Stimulated activated effector memory CD8-positive, alpha-beta T cell treated with anti-CD3 and anti-CD28 coated beads, Interleukin-12 subunit alpha, Interleukin-12 subunit beta, amount 100 ng/mL, for 72 hours (primary cell): Measurements from ENCODE around the gene SULT2B1.
A peak's percentile ranks its signal among the peaks of the same experiment; 100 is the strongest.

Source experiments
- ATAC-seq: fragments of 150-1000 bp; cut with Tn5 transposase; 2 replicates; pipeline ENCODE4 v1.10.0; 2021
- DNase-seq, 2 donors: peaks; one replicate each; pipeline ENCODE4 v3.0.0; 2021 to 2022; ENCODE audit warnings: low spot score in 2 of 2
- H3K27ac Mint-ChIP-seq: one replicate; pipeline ENCODE4 v1.8.0; 2022; ENCODE audit warnings: mild to moderate bottlenecking, mixed read lengths
- H3K36me3 Mint-ChIP-seq: one replicate; pipeline ENCODE4 v1.8.0; 2022; ENCODE audit warnings: mild to moderate bottlenecking, mixed read lengths
- H3K4me1 Mint-ChIP-seq: one replicate; pipeline ENCODE4 v1.8.0; 2022; ENCODE audit warnings: mixed read lengths
- H3K4me3 Mint-ChIP-seq: one replicate; pipeline ENCODE4 v1.8.0; 2022; ENCODE audit warnings: mild to moderate bottlenecking, mixed read lengths
- H3K9me3 Mint-ChIP-seq: one replicate; pipeline ENCODE4 v1.8.0; 2022; ENCODE audit warnings: mixed read lengths

The SULT2B1 gene

DNA sequence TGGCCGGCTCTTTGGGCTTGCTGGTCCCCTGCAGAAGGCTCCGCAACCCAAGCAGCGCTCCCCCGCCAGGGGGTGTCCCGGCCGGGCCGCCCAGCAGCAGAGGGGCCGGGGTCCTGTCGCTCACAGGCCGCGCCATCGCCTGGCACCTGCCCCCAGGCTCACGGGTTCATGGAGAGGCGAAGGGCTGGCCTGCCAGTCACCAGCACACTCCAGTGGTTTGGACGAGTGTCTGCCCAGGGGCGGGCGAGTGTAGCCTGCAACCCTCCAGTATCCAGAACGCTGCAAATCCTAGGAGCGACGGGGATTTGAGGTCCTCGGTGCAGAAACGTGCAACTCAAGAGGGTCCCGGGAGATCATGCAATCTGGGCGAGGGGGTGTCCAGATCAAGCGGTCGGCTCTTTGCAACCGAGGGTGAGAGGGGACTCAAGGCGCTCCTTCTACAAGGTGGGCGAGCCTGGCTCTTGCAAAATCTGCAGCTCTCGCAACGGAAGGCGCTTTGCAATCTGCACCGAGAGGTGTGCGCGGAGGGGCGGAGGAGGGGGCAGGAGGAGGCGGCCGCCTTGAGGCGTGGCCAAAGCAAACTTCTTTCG is 85.0 kb downstream of the SULT2B1 start, which contains the start of gene DBP:
Gene DBP (minus strand): TSS at position 521 of the 590 bp plus-strand sequence. CDS start 385 bp downstream, at position 136.
- Mint-ChIP-seq H3K4me1 (peaks cover 50% of the 10 kb centered on the region), H3K9me3 (peaks cover 3% of the 10 kb centered on the region), H3K27ac (peak within 1 kb of the TSS; percentile 99), H3K36me3 (peaks cover 44% of the 10 kb centered on the region), H3K4me3 (peak within 1 kb of the TSS; percentile 89)
- ATAC-seq (peak; percentile 1), DNase-seq (no peak)

- DNase-seq (peak; percentile 92 to 99), ATAC-seq (peak; percentile 85)
- H3K27ac Mint-ChIP-seq: peak overlapping the region; percentile 99
- H3K9me3 Mint-ChIP-seq: peaks cover 3% of the 10 kb centered on the region
- H3K4me3 Mint-ChIP-seq: peak overlapping the region; percentile 89
- H3K36me3 Mint-ChIP-seq: peaks cover 39% of the 10 kb centered on the region
- peaks cover 50% of the 10 kb centered on the region for H3K4me1 Mint-ChIP-seq
Measured at GRCh38 chr19:48637449-48637947, 85.5 kb downstream of the SULT2B1 start.

DNA sequence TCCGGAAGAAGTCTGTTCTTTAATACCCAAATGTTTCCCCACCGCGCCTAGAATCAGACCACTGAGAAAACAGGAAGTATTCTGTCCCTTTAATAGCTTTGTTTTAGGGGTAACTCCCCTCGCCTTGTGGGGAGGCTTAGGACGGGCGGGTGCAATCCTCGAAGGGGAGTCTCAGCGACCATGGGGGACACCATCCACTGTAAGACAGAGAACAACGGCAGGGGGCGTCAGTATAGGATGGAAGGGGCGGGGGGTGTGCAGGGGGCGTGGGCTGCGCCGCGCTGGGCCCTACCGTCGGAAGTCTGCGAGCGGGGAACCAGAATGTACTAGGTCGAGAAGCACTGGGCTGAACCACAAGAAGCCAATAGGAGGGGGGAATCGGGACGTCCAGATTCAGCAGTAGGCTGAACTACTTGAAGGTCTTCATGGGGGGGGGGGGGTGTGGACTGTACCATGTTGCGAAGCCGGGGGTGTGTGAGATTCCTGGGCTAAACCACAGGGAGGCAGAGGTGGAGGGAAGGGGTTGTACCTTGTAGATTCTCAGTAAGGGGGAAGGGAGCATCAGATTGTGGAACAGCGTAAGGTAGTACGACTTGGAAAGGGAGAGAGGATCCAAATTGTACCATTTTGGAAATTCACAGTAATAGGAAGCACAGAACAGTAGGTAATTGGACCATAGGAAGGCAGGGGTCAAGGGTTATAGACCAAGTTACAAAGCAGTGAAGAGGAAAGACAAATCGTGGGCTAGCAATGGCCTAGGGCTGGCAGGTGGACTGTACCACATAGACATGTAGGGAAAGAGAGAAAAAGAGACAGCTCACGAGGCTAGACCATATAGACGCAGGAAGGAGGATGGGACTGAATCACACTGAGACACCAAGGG is 86.2 kb downstream of the SULT2B1 start:
- Mint-ChIP-seq H3K36me3 (peaks cover 36% of the 10 kb centered on the region), H3K9me3 (peaks cover 3% of the 10 kb centered on the region), H3K4me3 (peak overlapping the region; percentile 89), H3K4me1 (peaks cover 50% of the 10 kb centered on the region), H3K27ac (peak overlapping the region; percentile 99)
- DNase-seq (peak in 1 of 2 donors; percentile 83), ATAC-seq (peak; percentile 55)

DNA sequence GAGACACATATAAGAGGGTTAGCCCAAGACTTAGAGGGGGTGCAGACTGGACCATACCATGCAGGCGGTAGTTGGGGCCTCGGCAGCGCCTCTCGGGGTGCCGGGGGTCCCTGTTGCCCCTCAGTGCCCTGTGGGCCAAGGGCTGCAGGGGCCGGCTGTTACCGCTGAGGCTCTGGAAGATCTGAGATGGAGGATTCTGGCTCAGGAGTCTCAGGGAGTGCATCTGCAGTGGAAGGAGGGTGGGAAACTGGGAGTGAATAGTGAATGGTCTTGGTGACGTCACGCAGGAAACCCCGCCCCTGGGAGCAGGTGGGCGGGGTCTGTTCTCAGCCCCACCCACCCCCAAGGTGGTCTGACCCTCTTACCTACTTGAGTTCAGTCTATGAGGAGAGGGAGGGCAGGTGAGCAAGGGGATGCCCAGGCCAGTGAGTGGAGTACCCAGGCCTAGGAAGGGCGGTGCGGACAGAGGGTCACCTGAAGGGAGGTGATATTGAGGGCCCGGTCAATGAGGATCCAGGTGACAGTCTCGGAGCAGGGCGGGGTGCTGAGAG is 86.9 kb downstream of the SULT2B1 start:
- DNase-seq (no peak), ATAC-seq (no peak)
- Mint-ChIP-seq H3K9me3 (peaks cover 3% of the 10 kb centered on the region), H3K4me3 (peak overlapping the region; percentile 89), H3K27ac (peak overlapping the region; percentile 99), H3K4me1 (peaks cover 50% of the 10 kb centered on the region), H3K36me3 (peaks cover 36% of the 10 kb centered on the region)

DNA sequence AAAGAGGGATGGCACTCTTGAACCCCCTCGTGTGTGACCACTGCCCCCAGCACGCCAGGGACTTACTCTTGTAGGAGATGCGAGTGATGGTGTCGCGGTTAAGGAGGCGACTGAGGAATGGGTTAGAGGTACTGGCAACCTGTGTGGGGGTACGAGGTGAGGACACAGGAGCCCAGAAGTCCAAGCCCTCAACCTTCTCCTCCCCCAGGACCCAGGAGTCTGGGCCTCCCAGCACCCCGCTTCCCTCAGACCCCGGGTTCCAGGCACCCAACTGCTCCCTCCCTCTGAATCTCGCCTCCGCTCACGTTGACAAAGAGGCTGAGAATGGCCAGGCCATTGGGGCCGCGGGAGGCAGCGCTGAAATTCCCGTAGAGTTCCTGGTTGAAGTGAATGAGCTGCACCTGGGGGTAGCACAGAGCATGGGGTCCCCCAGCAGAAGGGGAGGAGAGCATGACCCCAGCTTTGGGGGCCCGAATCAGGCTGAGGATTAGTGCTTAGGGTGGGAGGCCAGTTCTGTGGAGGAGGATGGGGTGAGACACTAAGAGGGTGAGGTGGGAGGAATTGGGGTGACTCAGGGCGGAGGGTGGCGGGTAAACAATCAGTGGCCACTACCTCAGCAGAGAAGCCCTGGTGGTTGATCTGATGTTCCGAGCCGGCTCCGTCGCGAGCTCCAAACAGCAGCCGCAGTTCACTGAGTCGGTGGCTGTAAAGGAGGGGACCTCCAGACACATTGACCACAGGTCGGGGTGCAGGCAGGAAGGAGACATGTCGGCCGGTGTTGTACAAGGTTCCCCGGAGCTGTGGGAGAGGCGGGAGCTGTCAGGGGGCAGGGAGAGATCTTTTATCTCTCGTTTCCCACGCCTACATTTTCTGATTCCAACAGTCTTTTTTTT is 87.8 kb downstream of the SULT2B1 start:
- ATAC-seq (no peak), DNase-seq (no peak)
- Mint-ChIP-seq H3K9me3 (peaks cover 3% of the 10 kb centered on the region), H3K4me1 (peaks cover 50% of the 10 kb centered on the region), H3K4me3 (peak overlapping the region; percentile 55), H3K36me3 (peaks cover 37% of the 10 kb centered on the region), H3K27ac (no peak overlapping the region)

DNA sequence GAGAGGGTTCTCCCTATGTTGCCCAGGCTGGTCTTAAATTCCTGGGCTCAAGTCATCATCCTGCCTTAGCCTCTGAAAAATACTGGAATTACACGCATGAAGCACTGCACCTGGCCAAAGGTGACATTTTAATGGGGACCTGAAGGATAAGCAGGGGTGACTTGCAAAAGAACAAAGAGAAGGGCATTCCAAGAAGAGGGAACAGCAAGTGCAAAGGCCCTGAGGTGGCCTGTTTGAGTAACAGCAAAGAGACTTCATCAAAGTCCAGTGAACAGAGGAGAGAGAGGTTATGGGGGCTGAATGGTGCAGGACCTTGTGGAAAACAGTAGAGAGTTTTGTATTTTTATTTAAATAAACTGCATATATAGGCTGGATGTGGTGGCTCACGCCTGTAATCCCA is 89.9 kb downstream of the SULT2B1 start:
- peaks cover 58% of the 10 kb centered on the region for H3K4me1 Mint-ChIP-seq
- peaks cover 3% of the 10 kb centered on the region for H3K9me3 Mint-ChIP-seq
- H3K36me3 Mint-ChIP-seq: peaks cover 29% of the 10 kb centered on the region
- no peak overlapping the region for H3K4me3 Mint-ChIP-seq
- ATAC-seq (no peak), DNase-seq (no peak)
- no peak overlapping the region for H3K27ac Mint-ChIP-seq

DNA sequence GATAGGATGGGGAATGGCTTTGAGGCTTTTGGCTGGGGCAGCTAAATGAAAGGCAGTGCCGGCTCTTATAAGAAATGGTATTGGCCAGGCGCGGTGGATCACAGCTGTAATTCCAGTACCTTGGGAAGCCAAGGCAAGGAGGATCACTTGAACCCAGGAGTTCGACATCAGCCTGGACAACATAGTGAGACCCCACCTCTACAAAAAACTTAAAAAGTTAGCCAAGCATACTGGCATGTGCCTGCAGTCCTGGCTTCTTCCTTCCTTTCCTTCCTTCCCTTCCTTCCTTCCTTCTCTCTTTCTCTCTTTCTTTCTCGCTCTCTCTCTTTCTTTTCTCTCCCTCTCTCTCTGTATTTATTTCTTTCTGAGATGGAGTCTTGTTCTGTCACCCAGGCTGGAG is 90.9 kb downstream of the SULT2B1 start:
- Mint-ChIP-seq H3K9me3 (peaks cover 3% of the 10 kb centered on the region), H3K4me1 (peaks cover 60% of the 10 kb centered on the region), H3K4me3 (no peak overlapping the region), H3K27ac (no peak overlapping the region), H3K36me3 (peaks cover 23% of the 10 kb centered on the region)
- no peak for ATAC-seq
- no peak for DNase-seq

- H3K4me3 Mint-ChIP-seq: peak overlapping the region; percentile 98
- no peaks in the 10 kb centered on the region for H3K9me3 Mint-ChIP-seq
- DNase-seq: no peak
- ATAC-seq: no peak
- H3K36me3 Mint-ChIP-seq: peaks cover 18% of the 10 kb centered on the region
- peak overlapping the region; percentile 96 for H3K27ac Mint-ChIP-seq
- peaks cover 52% of the 10 kb centered on the region for H3K4me1 Mint-ChIP-seq
Measured at GRCh38 chr19:48644355-48644754, 92.4 kb downstream of the SULT2B1 start.

GRCh38 chr19:48644839-48645619 is 93.1 kb downstream of the SULT2B1 start:
- Mint-ChIP-seq H3K27ac (peak overlapping the region; percentile 96), H3K4me1 (peaks cover 45% of the 10 kb centered on the region), H3K4me3 (peak overlapping the region; percentile 98), H3K36me3 (peaks cover 18% of the 10 kb centered on the region), H3K9me3 (no peaks in the 10 kb centered on the region)
- peak; percentile 59 to 83 for DNase-seq
- ATAC-seq: peak; percentile 79

DNA sequence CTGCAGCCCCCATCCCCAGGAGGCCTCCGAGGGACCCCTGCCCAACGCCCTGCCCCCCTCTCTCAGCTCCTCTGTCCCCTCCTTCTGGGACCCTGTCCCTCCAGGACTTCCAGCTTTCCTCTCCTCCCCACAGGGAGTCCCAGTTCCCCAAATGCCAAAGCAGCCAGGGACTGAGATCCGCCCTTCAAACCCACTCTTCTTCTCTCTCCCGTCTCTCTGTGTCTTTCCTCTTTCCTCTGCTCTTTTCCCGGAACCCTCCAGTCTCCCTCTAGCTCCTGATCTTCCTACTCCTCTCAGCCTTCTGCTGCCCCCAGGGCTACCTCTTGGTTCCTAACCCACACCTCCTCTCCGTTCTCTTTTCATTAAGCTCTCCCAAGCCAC is 93.6 kb downstream of the SULT2B1 start:
- Mint-ChIP-seq H3K4me1 (peaks cover 43% of the 10 kb centered on the region), H3K27ac (peak overlapping the region; percentile 96), H3K36me3 (peaks cover 18% of the 10 kb centered on the region), H3K4me3 (peak overlapping the region; percentile 98), H3K9me3 (no peaks in the 10 kb centered on the region)
- DNase-seq: no peak
- no peak for ATAC-seq

DNA sequence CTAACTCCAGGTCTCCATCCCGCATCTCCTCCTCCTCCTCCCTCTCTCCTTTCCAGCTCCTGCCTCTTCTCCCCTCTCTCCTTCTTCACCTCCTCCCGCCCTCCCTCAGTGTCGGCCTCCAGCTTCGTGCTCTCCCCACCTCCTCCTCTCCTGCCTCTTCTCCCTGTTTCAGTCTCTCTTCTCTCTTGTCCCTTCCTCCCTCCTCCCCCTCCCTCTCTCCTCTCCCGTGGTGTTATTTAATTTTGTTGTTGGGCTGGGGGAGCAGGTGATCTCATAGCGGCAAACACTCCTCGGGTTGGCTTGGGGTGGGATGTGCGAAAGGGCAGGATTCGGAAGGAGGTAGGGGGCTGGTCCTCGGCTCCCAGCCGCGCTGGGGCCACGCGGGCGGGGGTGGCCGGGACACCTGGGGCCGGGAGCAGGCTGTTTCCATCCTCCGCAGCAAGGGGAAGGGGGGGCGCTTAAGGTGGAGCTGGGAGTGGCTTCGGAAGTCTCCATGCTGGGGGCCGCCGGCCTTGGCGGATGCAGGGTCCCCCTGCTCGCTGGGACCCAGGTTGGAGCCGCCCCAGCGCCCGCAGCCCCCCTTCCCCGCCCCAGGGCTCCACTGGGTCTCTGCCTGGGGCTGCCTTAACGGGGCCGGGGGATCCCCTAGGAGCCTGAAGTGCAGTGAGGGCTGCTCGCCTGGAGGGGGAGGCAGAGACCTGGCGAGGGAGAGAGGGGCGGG is 94.2 kb downstream of the SULT2B1 start, which contains the start of gene CA11:
Gene CA11 (minus strand): TSS at position 187 of the 721 bp plus-strand sequence. CDS start 555 bp downstream, outside the sequence.
- Mint-ChIP-seq H3K4me3 (peak within 1 kb of the TSS; percentile 98), H3K4me1 (peaks cover 46% of the 10 kb centered on the region), H3K9me3 (no peaks in the 10 kb centered on the region), H3K36me3 (peaks cover 18% of the 10 kb centered on the region), H3K27ac (peak within 1 kb of the TSS; percentile 96)
- DNase-seq (peak; percentile 95 to 98), ATAC-seq (peak; percentile 90)

DNA sequence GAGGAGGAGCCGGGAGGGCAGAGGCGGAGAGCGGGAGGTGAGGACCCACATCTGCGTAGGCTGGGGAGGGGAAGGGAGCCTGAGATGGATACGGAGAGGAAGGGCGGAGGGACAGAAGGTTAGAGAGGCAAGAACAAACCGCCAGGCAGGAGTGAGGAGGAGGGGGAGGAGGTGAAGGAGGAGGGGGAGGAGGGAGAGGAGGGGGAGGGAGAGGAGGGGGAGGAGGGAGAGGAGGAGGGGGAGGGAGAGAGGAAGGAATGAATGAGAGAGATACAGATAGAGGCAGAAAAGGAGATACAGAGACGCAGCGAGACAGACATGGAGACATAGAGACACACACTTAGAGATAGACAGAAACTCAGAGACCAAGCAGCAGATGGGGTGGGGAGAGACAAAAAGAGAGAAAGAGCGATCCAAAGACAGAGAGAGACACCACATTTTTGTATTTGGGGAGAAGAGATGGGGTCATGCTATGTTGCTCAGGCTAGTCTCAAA is 94.8 kb downstream of the SULT2B1 start:
- peaks cover 49% of the 10 kb centered on the region for H3K4me1 Mint-ChIP-seq
- DNase-seq (no peak), ATAC-seq (no peak)

GRCh38 chr19:48648134-48648533 is 96.2 kb downstream of the SULT2B1 start:
- H3K36me3 Mint-ChIP-seq: peaks cover 18% of the 10 kb centered on the region
- ATAC-seq (no peak), DNase-seq (no peak)
- H3K27ac Mint-ChIP-seq: peak overlapping the region; percentile 18
- H3K4me1 Mint-ChIP-seq: peaks cover 55% of the 10 kb centered on the region
- H3K9me3 Mint-ChIP-seq: no peaks in the 10 kb centered on the region
- peak overlapping the region; percentile 2 for H3K4me3 Mint-ChIP-seq

More for the DNA sequence above, 94.8 kb downstream of the SULT2B1 start:
- Mint-ChIP-seq H3K27ac (peak overlapping the region; percentile 96), H3K4me3 (peak overlapping the region; percentile 98), H3K36me3 (peaks cover 18% of the 10 kb centered on the region), H3K9me3 (no peaks in the 10 kb centered on the region)
